Measurements from ENCODE around the gene C1QL2.

Gene C1QL2

DNA sequence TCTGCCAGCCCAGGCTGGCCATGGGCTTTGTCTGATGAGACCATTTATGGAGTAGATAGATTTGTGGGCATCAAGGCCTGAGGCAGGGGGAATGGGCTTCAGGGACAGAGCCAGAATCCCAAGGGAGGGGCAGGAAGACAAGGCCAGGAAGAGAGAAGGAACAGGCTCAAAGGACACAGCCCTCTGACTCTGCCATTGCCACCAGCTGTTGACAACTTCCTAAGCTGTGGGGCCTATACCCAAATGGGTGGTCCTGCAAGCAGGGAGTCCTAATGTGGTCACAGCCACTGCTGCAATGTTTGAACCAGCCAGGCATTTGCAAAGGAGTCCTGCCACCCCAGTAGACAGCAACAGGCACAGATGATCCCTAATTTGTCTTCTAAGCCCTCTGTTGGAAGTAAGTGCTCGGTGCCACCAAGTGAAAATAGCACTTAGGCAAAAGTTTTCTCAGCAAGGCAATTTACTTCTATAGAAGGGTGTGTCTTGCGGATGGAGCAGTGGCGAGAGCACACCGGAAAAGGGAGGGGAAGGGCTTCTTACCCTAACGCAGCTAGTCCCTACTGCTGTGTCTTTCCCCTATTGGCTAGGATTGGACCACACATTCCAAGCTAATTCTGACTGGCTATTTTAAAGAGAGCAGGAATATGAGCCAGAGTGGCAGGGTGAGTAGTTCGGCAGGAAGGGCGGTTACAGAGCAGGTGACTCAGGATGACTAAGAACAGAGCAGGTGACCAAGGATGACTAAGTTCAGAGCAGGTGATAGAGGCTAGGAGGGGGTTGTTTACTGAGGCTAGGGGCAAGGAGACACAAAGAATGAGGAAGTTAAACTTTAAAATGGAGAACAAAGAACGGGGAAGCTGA is 47.2 kb downstream of the C1QL2 start:
- no peaks in the 10 kb centered on the region for H3K36me3 ChIP-seq
- peaks cover 0 to 5% (median 2%) of the 10 kb centered on the region in 3 donors for H3K9me3 ChIP-seq
- intact Hi-C loops (cut with DNase I; ENCODE audit: low total_unique reads), result no loop called here
- no peak for DNase-seq
- no peak overlapping the region for H3K27ac ChIP-seq
- TF ChIP-seq CTCF (IDR thresholded peaks at IDR 0.05), result no peak
- H3K4me3 ChIP-seq, result no peak overlapping the region
- H3K4me1 ChIP-seq, result no peaks in the 10 kb centered on the region
- peaks cover 0 to 14% of the 10 kb centered on the region in 2 donors for H3K27me3 ChIP-seq

DNA sequence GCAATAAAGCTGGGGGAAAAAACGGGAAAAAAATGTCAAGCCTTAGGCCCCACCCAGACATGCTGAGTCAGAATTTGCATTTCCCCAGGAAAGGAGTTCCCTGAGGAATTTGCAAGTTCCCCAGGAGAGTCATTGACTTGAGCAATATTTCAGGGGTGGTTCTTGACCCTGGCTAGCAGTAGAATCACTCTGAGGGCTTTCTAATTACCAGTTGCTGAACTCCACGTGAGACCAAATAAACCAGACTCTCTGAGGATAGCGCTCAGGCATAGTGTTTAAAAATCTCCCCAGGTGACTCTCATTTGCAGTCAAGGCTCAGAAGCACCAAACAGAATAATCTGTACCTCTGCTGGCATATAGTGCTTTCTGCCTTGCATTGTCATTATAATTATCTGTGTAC is 48.7 kb downstream of the C1QL2 start:
- peaks cover 0 to 14% of the 10 kb centered on the region in 2 donors for H3K27me3 ChIP-seq
- H3K27ac ChIP-seq, result no peak overlapping the region
- no peak for DNase-seq
- no peaks in the 10 kb centered on the region for H3K36me3 ChIP-seq
- H3K4me3 ChIP-seq, result no peak overlapping the region
- intact Hi-C loops (cut with DNase I; ENCODE audit: low total_unique reads), result no loop called here
- TF ChIP-seq CTCF (IDR thresholded peaks at IDR 0.05), result no peak
- peaks cover 0 to 5% (median 2%) of the 10 kb centered on the region in 3 donors for H3K9me3 ChIP-seq
- H3K4me1 ChIP-seq, result no peaks in the 10 kb centered on the region

DNA sequence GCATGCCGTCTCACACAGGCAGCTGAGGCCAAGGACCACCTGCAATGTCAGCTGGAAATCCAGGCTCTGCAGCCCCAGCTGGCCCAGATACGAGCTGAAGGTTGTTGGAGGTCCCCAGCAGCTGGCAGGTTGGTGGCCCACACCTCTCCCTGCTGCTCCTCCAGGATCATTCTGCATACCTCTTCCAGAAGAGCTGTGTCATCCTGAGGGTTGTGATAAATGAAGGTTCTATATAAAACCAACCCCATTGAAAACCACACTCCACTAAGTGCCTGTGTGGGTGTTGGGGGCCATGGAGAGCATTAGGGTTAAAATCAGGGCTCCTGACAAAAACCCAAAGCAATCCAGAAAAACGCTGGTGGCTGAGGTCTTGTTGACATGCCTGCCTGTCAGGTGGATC is 50.4 kb downstream of the C1QL2 start:
- Histone ChIP-seq H3K4me3 (no peak overlapping the region), H3K4me1 (no peaks in the 10 kb centered on the region), H3K27me3 (peaks cover 0 to 6% of the 10 kb centered on the region in 2 donors), H3K36me3 (no peaks in the 10 kb centered on the region), H3K9me3 (peaks cover 0 to 12% (median 2%) of the 10 kb centered on the region in 3 donors), H3K27ac (no peak overlapping the region)
- no peak for DNase-seq
- intact Hi-C loops (cut with DNase I; ENCODE audit: low total_unique reads), result no loop called here
- TF ChIP-seq CTCF (IDR thresholded peaks at IDR 0.05), result no peak

DNA sequence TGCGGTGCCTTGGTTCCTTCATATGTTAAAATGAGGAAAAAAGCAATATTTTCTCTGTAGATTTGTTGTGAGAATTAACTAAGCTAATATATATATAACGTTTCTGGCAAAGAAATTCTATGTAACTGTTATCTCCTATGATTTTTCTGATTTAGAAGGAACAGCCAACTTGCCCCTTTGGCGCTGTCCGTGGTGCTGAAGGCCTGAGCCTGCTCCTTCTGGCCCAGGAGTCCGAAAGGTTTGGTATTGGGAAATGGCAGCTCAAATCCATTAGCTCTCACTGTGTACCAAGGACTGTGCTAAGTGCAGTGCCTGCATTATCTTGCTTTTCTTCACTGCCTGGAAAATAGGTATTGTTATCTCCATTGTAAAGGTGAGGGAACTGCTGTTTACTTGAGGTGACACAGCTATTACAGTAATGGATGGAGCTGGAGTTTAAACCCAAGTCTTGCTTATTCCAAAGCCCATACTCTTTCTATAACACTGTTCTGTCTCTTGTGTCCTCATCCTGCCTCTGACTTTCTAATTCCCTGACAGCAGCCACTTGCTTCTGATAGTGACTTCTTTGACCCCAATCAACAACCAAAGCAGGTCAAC is 52.2 kb downstream of the C1QL2 start:
- Histone ChIP-seq H3K36me3 (no peaks in the 10 kb centered on the region), H3K4me1 (no peaks in the 10 kb centered on the region), H3K4me3 (no peak overlapping the region), H3K27me3 (no peaks in the 10 kb centered on the region), H3K9me3 (peaks cover 0 to 14% (median 2%) of the 10 kb centered on the region in 3 donors), H3K27ac (no peak overlapping the region)
- intact Hi-C loops (cut with DNase I; ENCODE audit: low total_unique reads), result no loop called here
- DNase-seq, result no peak
- TF ChIP-seq CTCF (IDR thresholded peaks at IDR 0.05), result no peak

Measured in tibial artery (tissue), 4 donors.